Hippocampal formation (tissue), 2 donors: Measurements from ENCODE around the gene GRIK3.

ENCODE experiments used
- DNase-seq, 2 donors: peaks; one replicate each; lab custom pipeline; 2025; lab: John Stamatoyannopoulos, UW

GRIK3 gene

DNA sequence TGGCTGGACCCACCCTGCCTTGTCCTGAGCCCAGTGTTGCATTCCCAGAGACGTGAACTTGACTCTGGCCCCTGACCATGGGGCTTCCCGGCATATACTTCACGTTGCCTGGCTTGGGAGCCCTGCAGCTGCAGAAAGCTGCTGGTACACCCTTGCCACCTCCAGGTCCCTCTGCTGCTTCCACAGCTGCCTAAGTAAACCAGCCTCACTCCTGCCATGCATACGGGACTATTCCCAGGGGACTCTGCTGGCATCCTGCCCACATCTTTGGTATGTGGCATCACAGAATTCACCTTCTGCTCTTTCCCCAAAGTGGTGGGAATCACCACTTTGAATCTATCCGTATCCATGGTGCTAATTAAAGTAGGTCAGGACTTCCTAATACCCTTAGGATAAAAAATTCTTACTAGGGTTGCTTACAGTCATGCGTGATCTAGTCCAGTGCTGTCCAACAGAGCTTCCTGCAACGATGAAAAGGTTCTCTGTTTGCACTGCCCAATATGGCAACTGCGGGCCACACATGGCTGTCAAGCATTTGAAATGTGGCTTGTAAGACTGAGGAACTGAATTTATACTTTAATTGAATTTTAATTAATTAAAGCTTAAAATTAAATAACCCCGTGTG lies 203.0 kb downstream of the GRIK3 start:
- no peak for DNase-seq

DNA sequence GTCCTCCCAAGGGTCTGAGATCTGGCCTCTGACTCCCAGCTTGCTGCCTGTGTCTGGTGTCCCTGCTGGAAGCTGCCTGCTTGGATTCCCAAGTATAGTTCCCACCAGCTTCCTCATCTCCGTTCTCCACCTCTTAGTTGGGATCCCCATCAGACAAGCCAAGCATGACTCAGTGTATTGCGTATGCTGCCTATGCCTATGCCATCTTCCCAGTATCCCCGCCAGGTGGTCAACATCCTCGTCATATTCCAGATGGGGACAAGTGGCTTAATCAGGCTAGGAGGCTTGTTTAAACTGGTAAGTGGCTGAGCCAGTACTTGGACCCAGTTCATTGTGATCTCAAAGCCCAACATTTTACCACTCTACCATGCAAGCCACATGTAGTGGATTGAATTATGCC lies 204.4 kb downstream of the GRIK3 start:
- DNase-seq: no peak

DNA sequence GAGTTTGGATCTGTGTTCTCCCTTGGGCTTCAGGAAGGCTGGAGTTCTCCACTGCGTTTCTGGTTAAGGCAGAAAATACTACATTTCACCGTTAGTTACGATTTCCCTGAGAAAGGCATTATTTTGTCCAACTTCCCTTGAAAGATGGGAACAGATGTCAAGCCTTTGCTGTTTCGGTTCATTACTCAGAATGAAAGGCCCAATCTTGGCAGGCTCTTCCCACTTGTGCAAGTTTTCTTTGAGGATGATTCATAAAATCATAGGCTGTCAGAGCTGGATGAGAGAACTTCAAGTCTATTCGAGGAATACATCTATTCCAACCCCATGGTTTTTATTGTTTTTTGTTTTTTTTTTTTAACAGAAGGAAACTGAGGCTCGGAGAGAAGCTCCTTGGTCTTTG lies 205.2 kb downstream of the GRIK3 start:
- DNase-seq: peak in 1 of 2 donors; percentile 21

DNA sequence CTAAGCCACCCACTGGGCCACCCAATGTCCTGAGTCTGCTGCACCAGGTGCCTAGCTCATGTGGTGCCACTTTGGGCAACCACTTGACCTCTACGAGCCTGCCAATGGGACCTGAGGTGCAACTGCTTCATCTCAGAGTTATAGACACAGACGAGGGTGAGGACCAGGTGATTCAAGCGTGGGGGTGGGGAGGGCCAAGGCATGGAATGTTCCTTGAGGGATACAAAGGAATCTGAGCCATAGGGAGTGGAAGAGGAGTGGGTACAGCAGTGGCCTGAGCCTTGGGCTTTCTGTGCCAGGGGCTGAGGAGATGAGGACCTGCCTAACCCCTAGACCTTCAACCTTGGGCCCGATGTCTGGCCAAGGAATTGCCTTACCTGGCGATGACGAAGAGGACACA lies 209.1 kb downstream of the GRIK3 start:
- DNase-seq: no peak

DNA sequence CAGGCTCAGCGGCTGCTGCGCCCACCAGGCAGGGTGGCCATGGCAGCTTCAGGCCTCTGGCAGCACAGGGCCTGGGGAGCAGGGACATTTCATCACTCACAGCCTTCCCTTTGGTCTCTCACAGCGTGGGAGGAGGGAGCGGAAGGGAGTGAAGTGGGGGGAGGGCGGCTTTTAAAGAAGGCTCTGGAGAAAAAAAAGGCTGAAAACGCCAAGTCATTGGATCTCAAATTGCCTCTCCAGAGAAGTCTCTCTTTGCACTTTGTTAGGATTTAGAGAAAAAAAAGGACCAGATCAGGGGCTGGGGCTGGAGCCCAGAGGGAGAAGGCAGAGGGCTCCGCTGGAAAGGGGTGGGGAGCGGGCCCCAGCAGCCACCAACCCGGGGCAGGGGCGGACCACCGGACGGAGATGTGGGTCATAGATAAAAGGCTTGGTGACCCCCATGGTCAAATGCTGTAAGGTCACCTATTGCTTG lies 209.9 kb downstream of the GRIK3 start:
- no peak for DNase-seq

DNA sequence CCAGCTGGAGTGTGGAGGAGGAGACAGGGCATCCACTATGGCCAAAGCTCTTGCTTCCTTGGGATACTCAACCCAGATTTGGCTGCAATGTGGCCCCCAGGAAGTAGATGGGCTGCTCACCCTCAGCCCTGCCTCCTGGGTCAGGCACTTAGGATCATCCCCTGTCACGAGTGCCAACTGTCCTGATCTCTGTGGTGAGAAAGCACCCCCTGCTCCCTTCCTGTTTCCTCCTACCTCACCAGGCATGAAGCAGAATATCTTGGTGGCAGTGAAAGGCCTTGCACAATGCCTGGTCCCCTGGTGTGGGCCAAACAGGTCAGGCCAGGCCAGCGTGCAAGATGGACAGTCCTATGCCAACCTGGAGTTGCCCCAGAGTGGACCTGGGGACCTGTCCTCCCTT lies 211.7 kb downstream of the GRIK3 start:
- no peak for DNase-seq

DNA sequence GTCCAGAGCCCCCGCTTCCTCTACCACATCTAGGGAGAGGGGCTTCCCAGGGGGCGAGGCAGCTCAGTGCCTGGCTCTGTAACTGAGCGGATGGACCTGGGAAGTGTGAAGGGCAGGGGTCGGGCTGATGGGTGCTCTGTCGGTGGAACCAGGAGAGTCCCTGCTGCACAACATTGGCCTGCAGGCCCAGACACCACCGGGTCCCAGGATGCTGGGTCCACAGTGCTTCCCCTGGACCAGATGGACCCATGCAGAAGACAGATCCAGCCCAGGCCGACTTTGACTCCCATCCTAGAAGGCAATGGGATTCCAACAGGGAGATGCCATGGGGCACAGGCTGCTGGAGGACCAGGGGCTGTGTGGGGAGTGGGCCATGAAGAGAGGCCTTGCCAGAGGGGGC lies 212.9 kb downstream of the GRIK3 start:
- DNase-seq: no peak

DNA sequence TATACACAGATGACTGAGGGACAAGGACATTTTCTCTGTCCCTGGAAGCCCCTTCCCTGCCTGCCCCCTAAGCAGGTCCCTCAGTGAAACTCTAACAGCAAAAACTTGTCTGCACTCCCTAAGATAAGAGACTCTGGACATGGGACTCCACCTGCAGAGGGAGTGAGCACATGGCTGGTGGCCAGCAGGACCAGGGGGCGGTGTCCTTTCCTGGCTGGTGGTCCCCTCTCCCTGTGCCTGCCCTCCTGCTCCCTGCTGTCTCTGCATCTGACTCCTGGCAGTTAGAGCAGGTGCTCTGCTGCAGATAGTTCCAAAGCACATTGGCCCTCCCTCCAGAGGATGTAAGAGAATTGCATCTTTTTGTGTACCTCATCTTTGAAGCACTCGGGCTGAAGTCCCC lies 215.5 kb downstream of the GRIK3 start:
- no peak for DNase-seq

DNA sequence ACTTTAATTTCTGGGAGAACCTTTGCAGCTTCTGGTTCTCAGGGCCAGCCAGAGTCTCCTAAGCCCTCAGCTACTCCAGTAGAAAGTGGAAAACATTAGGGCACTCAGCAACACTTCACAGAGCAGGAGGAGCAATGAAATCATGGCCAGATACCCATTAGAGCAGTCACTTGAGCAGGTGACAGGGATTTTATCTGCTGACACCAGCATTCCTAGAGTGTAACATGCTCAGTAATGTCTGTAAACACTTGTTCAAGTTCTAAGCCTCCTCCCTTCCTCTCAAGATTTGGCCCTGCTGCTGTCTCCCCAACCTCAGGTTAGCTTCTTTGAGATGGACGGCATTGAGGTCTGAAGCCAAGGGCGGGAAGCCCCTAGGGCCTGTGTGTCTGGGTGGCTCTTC lies 218.0 kb downstream of the GRIK3 start:
- no peak for DNase-seq

DNA sequence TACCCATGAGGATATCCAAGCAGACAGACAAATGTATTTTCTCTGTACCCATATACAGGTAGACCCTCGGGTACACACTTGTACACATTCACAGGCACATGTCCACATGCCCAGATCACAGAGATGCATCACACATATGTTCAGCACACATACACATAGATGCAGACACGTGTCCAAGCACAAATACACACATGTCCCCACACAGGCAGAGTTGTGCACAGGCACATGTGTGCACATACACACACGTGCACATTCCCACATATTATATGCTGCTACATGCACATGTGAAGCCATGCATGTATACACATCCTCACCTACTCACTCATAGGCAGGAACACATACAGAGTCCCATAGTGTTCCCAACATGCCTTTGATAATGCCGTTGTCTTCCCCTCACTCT lies 219.5 kb downstream of the GRIK3 start:
- DNase-seq: no peak

DNA sequence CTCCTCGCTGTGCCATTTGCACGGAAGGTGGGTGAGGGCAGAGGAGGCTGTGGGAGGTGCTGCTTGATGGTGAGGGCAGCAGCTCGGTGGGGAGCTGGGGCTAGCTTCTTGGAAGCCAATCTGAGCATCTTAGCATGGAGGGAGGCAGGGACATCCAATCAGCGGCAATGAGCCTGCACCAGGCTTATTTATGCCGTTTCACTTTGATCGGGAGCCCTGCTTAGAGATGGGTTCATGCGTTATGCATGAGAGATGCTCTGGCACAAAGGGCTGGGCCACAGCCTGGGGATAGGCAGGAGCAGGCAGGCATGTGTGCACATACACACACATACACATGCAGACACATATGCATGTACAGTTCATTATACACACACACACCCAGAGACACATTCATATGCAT lies 220.2 kb downstream of the GRIK3 start:
- DNase-seq: no peak

DNA sequence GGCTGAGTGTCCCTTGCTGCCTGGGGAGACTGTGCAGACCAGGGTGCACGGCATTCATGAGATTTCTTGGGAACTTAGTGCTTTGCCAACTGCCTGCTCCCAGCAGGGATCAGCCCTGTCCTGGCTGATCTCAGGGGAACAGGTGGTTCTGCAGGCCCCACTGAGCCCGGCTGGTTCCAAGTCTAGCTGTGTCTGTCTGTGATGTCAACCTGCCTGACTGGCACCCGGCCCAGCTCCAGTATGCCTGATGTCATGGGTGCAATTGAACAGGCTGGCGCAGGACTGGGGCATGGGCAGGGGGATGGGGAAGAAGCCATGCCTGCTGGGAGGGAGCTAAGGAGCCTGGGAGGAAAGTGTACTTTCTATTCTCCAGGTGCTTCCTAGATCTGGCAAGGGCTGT lies 227.1 kb downstream of the GRIK3 start:
- DNase-seq: no peak

DNA sequence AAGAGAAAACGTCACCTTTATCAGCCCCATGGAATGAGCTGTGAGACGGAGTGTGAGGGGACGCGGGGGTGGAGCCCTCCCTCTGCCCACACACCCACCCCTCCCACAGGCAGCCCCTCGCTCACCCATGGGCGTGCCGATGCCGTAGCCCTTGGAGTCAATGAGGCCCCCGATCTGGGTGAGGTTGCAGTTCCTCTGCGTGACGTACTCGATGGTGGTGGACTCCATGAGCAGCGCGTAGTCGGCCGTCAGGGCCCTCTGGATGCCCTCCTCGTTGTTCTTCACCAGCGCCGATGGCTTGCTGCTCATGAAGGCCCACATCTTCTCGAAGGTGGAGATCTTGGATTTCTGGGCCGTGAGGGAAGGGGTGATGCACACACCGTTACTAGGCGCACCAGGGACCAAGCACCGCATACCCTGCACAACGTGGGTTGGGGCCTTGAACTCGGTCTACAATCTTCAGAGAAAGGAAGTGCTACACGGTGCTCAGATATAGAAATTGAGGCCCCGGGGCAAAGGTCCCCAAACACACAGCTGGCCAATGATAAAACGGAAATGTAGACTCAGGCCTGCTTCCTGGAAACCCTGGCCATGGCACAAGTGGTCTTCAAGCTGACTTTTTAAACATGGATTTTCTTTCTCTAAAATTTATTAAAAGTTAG lies 228.2 kb downstream of the GRIK3 start:
- DNase-seq: no peak

DNA sequence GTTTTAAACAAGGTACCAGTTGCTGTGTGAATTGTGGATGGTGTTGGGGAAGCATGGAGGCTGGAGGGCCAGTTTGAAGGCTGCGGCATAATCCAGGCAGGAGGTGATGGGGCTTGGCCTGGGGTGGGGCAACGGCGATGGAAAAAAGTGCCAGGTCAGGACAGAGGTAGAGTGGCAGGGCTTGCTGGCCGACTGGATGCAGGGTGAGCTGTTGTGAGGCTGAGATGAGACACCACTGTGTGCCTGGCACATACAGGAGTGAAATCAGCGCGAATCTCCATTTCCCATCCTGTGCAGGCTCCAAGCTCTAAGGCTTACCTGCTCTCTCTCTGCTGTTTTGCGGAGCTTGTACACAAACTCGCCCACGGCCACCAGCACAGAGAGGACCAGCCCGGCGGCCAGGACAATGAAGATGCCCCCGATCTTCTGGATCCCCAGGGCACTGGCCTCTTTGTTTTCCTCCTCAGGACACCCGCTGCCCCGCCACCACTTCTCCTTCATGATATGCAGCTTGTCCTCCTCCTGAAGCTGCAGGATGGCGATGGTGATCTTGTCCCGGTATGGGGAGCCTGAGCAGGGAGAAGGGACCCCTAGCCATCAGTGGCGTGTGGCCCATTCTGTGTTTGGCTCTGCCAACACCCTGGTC lies 229.5 kb downstream of the GRIK3 start:
- DNase-seq: no peak

DNA sequence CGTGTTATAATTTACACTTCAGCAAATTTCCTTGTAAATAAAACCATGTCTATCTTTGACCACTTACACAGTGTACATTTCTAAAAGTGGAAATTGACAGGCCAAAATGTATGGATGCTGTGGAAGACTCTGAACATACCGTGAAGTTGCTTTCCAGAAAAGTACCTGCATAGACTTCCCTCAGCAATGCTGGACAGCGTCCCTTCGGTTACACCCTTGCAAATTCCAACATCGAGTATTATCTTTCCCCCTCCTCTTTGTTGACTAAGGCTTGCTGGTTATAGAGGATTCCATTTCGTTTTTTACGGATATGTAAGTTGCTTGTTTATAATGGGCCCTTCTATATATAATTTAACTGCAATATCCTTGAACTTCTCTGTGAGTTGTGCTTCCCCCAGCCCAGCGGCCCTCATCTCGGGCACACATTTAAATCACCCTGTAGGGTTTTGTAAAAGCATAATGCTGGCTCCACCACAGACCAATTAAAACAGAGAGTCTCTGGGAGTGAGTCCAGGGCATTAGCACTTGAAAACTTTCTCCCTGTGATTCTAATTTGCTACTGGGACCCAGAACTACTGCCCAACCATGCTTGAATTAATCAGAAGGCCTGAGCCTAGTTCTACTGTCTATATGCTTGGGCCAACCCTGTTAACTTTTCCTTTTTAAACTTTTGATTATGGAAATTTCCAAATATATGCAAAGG lies 230.3 kb downstream of the GRIK3 start:
- peak in 1 of 2 donors; percentile 50 for DNase-seq

DNA sequence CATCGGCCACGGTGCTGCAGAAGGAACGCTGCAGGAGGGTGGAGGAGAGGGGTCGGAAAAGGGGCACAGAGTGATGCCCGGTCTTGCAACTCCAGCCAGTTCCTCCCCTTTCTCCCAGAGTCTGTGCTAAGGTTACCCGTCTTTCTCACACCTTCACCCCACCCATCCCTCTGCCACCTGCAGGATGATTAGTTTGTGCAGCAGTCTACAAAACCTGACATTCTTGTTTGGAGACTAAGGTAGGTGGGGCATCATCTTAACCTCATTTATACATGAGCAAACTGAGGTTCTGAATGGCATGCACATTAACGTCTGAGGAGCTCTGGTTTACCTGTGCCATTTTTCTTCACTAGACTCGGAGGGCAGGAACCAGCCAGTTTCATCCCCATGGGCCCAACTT lies 232.3 kb downstream of the GRIK3 start:
- no peak for DNase-seq

DNA sequence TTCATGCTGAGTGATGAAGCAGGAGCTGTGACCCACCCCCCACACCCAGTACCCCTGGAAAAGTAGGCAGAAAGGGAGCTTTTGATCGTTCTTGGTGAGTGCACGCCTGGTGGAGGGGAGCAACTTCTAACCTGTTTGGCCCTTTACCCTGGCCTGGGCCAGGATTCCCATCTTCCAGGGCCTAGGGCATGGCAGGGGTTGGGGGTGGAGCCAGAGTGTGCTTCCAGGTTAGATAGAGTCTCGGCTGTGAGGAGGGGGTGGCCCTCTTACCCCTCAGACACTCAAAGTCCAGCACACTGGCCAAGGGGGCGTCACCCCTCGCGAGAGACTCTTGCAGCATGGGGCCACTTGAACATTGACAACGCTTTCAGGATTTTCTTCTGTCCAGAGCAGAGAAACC lies 236.6 kb downstream of the GRIK3 start:
- no peak for DNase-seq

DNA sequence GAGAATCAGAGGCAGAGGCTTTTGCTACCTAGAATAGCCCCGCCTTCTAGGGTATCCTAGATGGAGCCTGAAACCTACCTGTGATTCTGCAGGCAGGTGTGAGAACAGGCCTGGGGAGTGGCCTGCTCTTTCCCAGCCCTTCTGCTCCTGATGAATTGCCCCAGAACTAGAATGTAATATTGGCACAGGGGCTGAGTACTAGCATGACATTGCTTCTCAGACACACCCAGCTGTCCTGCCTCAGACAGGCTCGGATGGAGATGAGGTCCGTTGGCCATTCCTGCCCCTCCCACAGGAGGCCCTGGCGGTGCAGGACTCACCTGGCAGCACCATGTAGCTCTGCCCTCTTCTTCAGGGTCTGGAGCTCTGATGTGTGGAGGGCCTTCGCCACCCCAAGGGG lies 237.6 kb downstream of the GRIK3 start:
- no peak for DNase-seq

DNA sequence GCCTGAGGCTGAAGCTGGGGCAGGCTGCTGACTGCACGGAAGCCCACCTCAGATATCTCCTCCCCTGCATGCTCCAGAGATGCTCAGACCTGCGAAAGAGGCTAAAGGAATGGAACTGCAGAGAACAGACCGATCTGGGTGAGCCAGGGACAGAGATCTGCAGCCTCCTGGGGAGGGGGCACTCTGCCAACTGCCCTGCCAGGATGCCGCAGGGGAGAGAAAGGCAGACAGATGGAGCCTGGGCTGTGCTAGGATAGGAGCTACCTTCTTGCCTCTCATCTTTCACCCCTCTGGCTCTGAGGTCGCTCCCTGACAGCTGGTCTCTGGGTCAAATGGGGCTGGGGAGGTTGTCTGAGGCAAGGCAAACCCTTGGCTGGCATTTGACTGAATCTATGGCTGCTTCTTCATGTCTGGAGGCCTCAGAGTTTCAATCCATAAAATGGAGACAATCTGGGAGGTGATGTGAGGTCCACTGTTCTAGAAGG lies 238.2 kb downstream of the GRIK3 start:
- DNase-seq: no peak

DNA sequence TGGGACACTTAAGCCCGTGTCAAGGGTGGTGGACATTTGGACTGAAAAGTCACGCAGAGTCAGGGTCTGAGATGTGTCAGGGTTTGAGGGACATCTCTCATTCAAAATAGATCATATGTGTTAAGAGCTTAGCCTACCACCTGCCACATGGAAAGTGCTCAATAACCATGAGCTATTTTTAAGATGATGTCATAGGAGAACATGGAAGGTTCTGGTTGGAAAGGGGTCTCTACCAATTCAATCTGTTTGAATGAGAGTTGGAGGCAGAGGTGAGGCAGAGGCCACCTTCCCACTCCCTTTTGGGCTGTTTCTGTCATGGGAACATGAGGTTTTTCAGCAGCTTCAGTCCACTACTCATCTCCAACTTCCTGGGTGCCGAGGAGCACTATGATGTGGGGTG lies 239.9 kb downstream of the GRIK3 start:
- no peak for DNase-seq

DNA sequence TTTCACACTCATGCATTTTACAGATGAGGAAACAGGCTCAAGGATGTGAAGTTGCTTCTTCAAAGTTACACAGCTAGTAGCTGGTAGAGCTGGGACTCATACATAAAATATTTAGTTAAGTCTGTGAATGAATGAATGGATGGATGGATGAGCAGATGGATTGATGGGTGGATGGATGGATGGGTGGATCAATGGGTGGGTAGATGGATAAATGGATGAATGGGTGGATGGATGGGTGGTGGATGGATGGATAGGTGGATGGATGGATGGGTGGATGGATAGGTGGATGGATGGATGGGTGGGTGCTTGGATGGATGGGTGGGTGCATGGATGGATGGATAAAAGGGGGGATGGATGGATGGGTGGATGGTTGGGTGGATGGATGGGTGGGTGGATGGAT lies 240.9 kb downstream of the GRIK3 start:
- no peak for DNase-seq

DNA sequence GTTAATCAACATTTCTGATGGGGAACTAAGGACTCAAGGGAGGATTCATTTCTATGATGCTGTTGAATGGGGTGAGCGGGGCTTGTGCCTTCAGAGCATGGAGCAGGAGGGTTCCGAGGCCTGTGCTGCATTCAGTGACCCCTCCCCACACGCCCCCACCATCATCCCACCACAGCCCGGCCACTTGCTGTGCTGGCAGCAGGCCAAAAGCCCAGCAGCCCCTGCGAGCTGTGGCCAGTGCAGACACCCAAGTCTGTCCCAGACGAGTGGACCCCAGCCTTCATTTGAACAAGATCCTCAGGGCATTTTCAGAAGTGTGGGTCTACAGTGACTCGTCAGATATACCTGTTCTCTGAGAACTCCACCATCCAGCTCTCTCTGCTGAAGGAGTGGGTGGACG lies 242.0 kb downstream of the GRIK3 start:
- no peak for DNase-seq

DNA sequence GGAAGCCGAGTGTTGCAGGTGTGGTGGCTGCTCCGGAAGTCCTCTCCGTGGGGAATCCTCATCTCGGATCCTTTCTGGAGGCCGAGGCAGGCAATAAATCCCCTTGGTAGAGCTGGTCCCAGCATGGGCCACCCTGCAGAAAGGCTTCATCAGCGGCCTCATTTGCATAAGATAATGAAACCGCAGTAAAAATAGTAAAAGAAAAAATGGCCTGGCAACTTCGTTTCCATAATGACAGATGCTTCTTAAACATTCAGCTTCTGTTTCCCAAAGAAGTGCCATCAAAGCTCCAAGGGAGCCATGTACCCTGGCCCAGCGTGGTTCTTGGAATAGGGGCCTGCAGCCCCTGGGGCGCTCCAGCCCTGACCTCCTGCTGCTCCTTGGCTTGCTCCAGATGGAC lies 244.1 kb downstream of the GRIK3 start:
- DNase-seq: no peak
